ENCODE measurements around the gene CUL3. TPM values are rescaled to one million over a fixed set of nuclear protein-coding genes. Genes with fewer than 3 reads are reported as not detected.

The CUL3 gene
- total RNA-seq = 10 to 100 TPM; 41.3 to 54.6 TPM

GRCh38 chr2:224585211-224586088, at the start of gene CUL3:
CUL3 (minus strand) TSS chr2:224585363; CDS start chr2:224585009, 354 bp downstream.

Other genes with a start within 250 kb of the CUL3 start
- under 1 TPM in 1 of 2 donors, not detected in 1; 0.67 TPM for gene FAM124B, start 183.3 kb downstream of the CUL3 start, total RNA-seq
- not detected for gene CCDC195, start 131.0 kb upstream of the CUL3 start, total RNA-seq